IMR-90 (cell line): ENCODE data around the gene IFIT1. TPM values are rescaled to one million over a fixed set of nuclear protein-coding genes. Genes with fewer than 3 reads are reported as not detected.

Experiments used
- ATAC-seq: fragments of 200-7000 bp; cut with Tn5 transposase; 2 replicates; pipeline ENCODE4 v1.9.1; 2020; ENCODE audit warnings: low read depth, mild to moderate bottlenecking, moderate library complexity
- BruUV-seq: library from RNA; stranded (reverse); fragments of 400-500 nt; replicated peaks from 2 replicates; lab custom pipeline; 2021; lab: Mats Ljungman, UMichigan
- CTCF ChIA-PET: fragments of 300-600 bp; formaldehyde crosslinking; extraction: SDS; loops from one replicate; lab custom pipeline; 2021; ENCODE audit warnings: antibody characterized with exemption; lab: Yijun Ruan, JAX
- POLR2A ChIA-PET: fragments of 300-600 bp; sonication (Branson Sonifier 250); formaldehyde crosslinking; loops from one replicate; lab custom pipeline; 2022; ENCODE audit warnings: antibody characterized with exemption; ENCODE audit not compliant: unreplicated experiment; lab: Charles Lee
- DNase-seq: peaks from one replicate; pipeline ENCODE4 v3.0.0; 2013
- H2AFZ ChIP-seq: replicated peaks from 2 replicates; pipeline ENCODE3; 2013; ENCODE audit warnings: low read length, mild to moderate bottlenecking; ENCODE audit not compliant: poor library complexity
- H2AK5ac ChIP-seq: 2 replicates; pipeline ENCODE4 v1.6.1; 2013; ENCODE audit warnings: low read depth, low read length, inconsistent platforms
- H2AK9ac ChIP-seq: replicated peaks from 2 replicates; pipeline ENCODE3; 2013; ENCODE audit warnings: mild to moderate bottlenecking, low read depth, low read length, moderate library complexity; ENCODE audit not compliant: poor library complexity
- H2BK120ac ChIP-seq: 2 replicates; pipeline ENCODE4 v1.6.1; 2013; ENCODE audit warnings: low read depth, low read length, inconsistent platforms
- H2BK15ac ChIP-seq: 3 replicates; pipeline ENCODE4 v1.6.1; 2013; ENCODE audit warnings: low read depth, low read length, inconsistent platforms
- H2BK20ac ChIP-seq: 2 replicates; pipeline ENCODE4 v1.6.1; 2013; ENCODE audit warnings: low read depth, mild to moderate bottlenecking, inconsistent platforms, low read length, moderate library complexity
- H2BK5ac ChIP-seq: 2 replicates; pipeline ENCODE4 v1.6.1; 2013; ENCODE audit warnings: mild to moderate bottlenecking, low read depth, low read length, inconsistent platforms; ENCODE audit not compliant: poor library complexity, severe bottlenecking
- H3K14ac ChIP-seq: replicated peaks from 2 replicates; pipeline ENCODE4 v1.6.1; 2013; ENCODE audit warnings: low read depth, low read length, inconsistent platforms
- H3K18ac ChIP-seq: 2 replicates; pipeline ENCODE4 v1.6.1; 2013; ENCODE audit warnings: low read depth, low read length, control low read depth
- H3K23ac ChIP-seq: 2 replicates; pipeline ENCODE4 v1.6.1; 2013; ENCODE audit warnings: low read depth, low read length, inconsistent platforms
- H3K27ac ChIP-seq: 2 replicates; pipeline ENCODE4 v1.5.1; 2013; ENCODE audit warnings: mild to moderate bottlenecking, control low read depth, low read length; ENCODE audit not compliant: insufficient read depth
- H3K27me3 ChIP-seq: 2 replicates; pipeline ENCODE4 v1.6.1; 2013; ENCODE audit warnings: low read length; ENCODE audit not compliant: control insufficient read depth, insufficient read depth
- H3K36me3 ChIP-seq: 2 replicates; pipeline ENCODE4 v1.6.1; 2013; ENCODE audit warnings: low read length, mixed read lengths; ENCODE audit not compliant: control insufficient read depth, insufficient read depth
- H3K4ac ChIP-seq: 2 replicates; pipeline ENCODE4 v1.6.1; 2013; ENCODE audit warnings: low read depth, low read length, inconsistent platforms
- H3K4me1 ChIP-seq: 2 replicates; pipeline ENCODE4 v1.6.1; 2013; ENCODE audit warnings: low read length, mixed read lengths; ENCODE audit not compliant: control insufficient read depth, insufficient read depth
- H3K4me2 ChIP-seq: 2 replicates; pipeline ENCODE4 v1.6.1; 2013; ENCODE audit warnings: low read depth, mild to moderate bottlenecking, control low read depth, low read length, moderate library complexity
- H3K4me3 ChIP-seq: 2 replicates; pipeline ENCODE4 v1.5.1; 2013; ENCODE audit warnings: low read depth, mild to moderate bottlenecking, control low read depth, low read length, moderate library complexity; ENCODE audit not compliant: insufficient read depth
- H3K56ac ChIP-seq: 2 replicates; pipeline ENCODE4 v1.6.1; 2013; ENCODE audit warnings: low read length, inconsistent platforms; ENCODE audit not compliant: insufficient read depth; ENCODE audit errors: extremely low read depth
- H3K79me1 ChIP-seq, 2 experiments: 2 replicates each; pipeline ENCODE4 v1.6.1; 2013; ENCODE audit warnings: low read length in 2 of 2, inconsistent platforms in 1 of 2, low read depth in 1 of 2
- H3K9ac ChIP-seq: 2 replicates; pipeline ENCODE4 v1.6.1; 2013; ENCODE audit warnings: low read depth, low read length, control low read depth
- H3K9me1 ChIP-seq: 2 replicates; pipeline ENCODE4 v1.6.1; 2013; ENCODE audit warnings: low read length, inconsistent platforms; ENCODE audit not compliant: insufficient read depth
- H3K9me3 ChIP-seq: 2 replicates; pipeline ENCODE4 v1.6.1; 2013; ENCODE audit warnings: low read length; ENCODE audit not compliant: control insufficient read depth, insufficient read depth
- H4K20me1 ChIP-seq: 2 replicates; pipeline ENCODE4 v1.6.1; 2013; ENCODE audit warnings: low read length, inconsistent platforms; ENCODE audit not compliant: insufficient read depth
- H4K5ac ChIP-seq: 2 replicates; pipeline ENCODE4 v1.6.1; 2013; ENCODE audit warnings: mild to moderate bottlenecking, low read depth, low read length, control low read depth
- H4K8ac ChIP-seq, 2 experiments: 2 replicates each; pipeline ENCODE4 v1.6.1; 2013; ENCODE audit warnings: low read depth in 2 of 2, low read length in 2 of 2, control low read depth in 1 of 2, inconsistent platforms in 1 of 2
- H4K91ac ChIP-seq: 2 replicates; pipeline ENCODE4 v1.6.1; 2013; ENCODE audit warnings: low read depth, low read length, inconsistent platforms; ENCODE audit not compliant: insufficient read depth
- BHLHE40 ChIP-seq: fragments of 150-350 bp; IDR thresholded peaks from 2 replicates; pipeline ENCODE4 v1.6.1; 2016; ENCODE audit warnings: mild to moderate bottlenecking, low read depth, low read length
- CEBPB ChIP-seq: IDR thresholded peaks from 2 replicates; pipeline ENCODE4 v1.6.1; 2012; ENCODE audit warnings: low read depth, low read length, improper control_type of control experiment
- CHD1 ChIP-seq: IDR thresholded peaks from 2 replicates; pipeline ENCODE4 v1.6.1; 2012; ENCODE audit warnings: low read depth, low read length, improper control_type of control experiment
- CTCF ChIP-seq: conservative IDR thresholded peaks from 2 replicates; pipeline ENCODE4 v1.5.1; 2012; ENCODE audit warnings: mild to moderate bottlenecking, low read depth, low read length, improper control_type of control experiment
- ELK1 ChIP-seq: fragments of 150-350 bp; IDR thresholded peaks from 2 replicates; pipeline ENCODE4 v1.6.1; 2016; ENCODE audit warnings: low read depth, mild to moderate bottlenecking, low read length, moderate library complexity, borderline replicate concordance
- FOS ChIP-seq: fragments of 150-350 bp; IDR thresholded peaks from 2 replicates; pipeline ENCODE4 v1.6.1; 2016; ENCODE audit warnings: low read depth, low read length
- MAFK ChIP-seq: IDR thresholded peaks from 2 replicates; pipeline ENCODE4 v1.6.1; 2012; ENCODE audit warnings: low read depth, low read length, improper control_type of control experiment
- MAZ ChIP-seq: IDR thresholded peaks from 2 replicates; pipeline ENCODE4 v1.6.1; 2012; ENCODE audit warnings: low read depth, mild to moderate bottlenecking, low read length, improper control_type of control experiment, moderate library complexity, borderline replicate concordance
- MXI1 ChIP-seq: IDR thresholded peaks from 2 replicates; pipeline ENCODE4 v1.6.1; 2012; ENCODE audit warnings: low read depth, mild to moderate bottlenecking, low read length, moderate library complexity, borderline replicate concordance
- NFE2L2 ChIP-seq: fragments of 150-350 bp; IDR thresholded peaks from 2 replicates; pipeline ENCODE4 v1.6.1; 2016; ENCODE audit warnings: low read depth, mild to moderate bottlenecking, low read length
- POLR2A ChIP-seq: IDR thresholded peaks from 2 replicates; pipeline ENCODE4 v1.6.1; 2012; ENCODE audit warnings: mild to moderate bottlenecking, low read depth, low read length
- RAD21 ChIP-seq: IDR thresholded peaks from 2 replicates; pipeline ENCODE4 v1.6.1; 2012; ENCODE audit warnings: low read length, improper control_type of control experiment
- RCOR1 ChIP-seq: IDR thresholded peaks from 2 replicates; pipeline ENCODE4 v1.6.1; 2012; ENCODE audit warnings: mild to moderate bottlenecking, low read length, improper control_type of control experiment; ENCODE audit not compliant: insufficient replicate concordance
- RFX5 ChIP-seq: IDR thresholded peaks from 2 replicates; pipeline ENCODE4 v1.8.0; 2012; ENCODE audit warnings: low read depth, mild to moderate bottlenecking, low read length, moderate library complexity
- SMC3 ChIP-seq: fragments of 150-350 bp; IDR thresholded peaks from 2 replicates; pipeline ENCODE4 v1.6.1; 2016; ENCODE audit warnings: low read depth, mild to moderate bottlenecking, antibody characterized with exemption, low read length, moderate library complexity
- WGBS, 2 experiments: methylation state at CpG; one replicate each; pipeline versions ENCODE4 v1.1.5 to v1.1.7; 2013; ENCODE audit warnings: missing lambda C conversion rate in 2 of 2; ENCODE audit not compliant: insufficient read length in 1 of 2; ENCODE audit errors: extremely low coverage in 2 of 2; 5-methylcytosine and 5-hydroxymethylcytosine counted together
- dilution Hi-C: fragments of 300-500 bp; cut with HindIII; formaldehyde crosslinking; loops from one replicate; pipeline ENCODE4 v1.14.3; 2018; ENCODE audit warnings: low sequenced_read_pairs; ENCODE audit not compliant: unreplicated experiment
- in situ Hi-C: fragments of 300-500 bp; cut with MboI; formaldehyde crosslinking; loops from 3 replicates; pipeline ENCODE4 v1.14.3; 2019; ENCODE audit warnings: low sequenced_read_pairs, inconsistent platforms, mixed read lengths
- intact Hi-C: fragments of 100-400 bp; cut with micrococcal nuclease; formaldehyde crosslinking; loops from 2 replicates; pipeline ENCODE4 v1.10.0; 2022
- polyA plus RNA-seq, 3 experiments: library from polyadenylated mRNA; depleted of rRNA; stranded (reverse); fragments of >200 nt; gene quantifications; 2 replicates each; pipeline ENCODE4 v1.2.3, GENCODE V29; 2012; ENCODE audit warnings: low replicate concordance in 1 of 3
- total RNA-seq: library from RNA; depleted of rRNA; stranded (reverse); fragments of >200 nt; gene quantifications from 2 replicates; pipeline ENCODE4 v1.2.3, GENCODE V29; 2012
- TF ChIP-seq, protein P1 (sequence below): fragments of 150-350 bp; IDR thresholded peaks from 2 replicates; pipeline ENCODE4 v1.6.1; 2017; ENCODE audit warnings: mild to moderate bottlenecking, antibody characterized with exemption, low read length, low read depth

IFIT1 gene
- total and polyA plus RNA-seq, 2 of the 4 experiments (the other 2 are of a cell fraction) = 6.1 to 6.8 TPM

GRCh38 chr10:89389254-89389653 is 3.2 kb upstream of the IFIT1 start:
- ChIA-PET CTCF (interaction anchor here (0.6 kb wide), 2 partner anchors 25 to 1799 kb away, joined by 3 read pairs; partner anchors contain the start of gene IFIT5), POLR2A (no interaction called here)
- H4K8ac ChIP-seq = no peak overlapping the region
- H3K9me3 ChIP-seq = no peaks in the 10 kb centered on the region
- H3K9ac ChIP-seq = no peak overlapping the region
- no TSS peak for BruUV-seq
- dilution Hi-C loops (no loop called here), intact Hi-C loops (loop anchor here (2.0 kb wide), 1 partner anchor 172 kb away; no protein-coding TSS in a partner anchor), in situ Hi-C loops (loop anchor here (10.0 kb wide), 1 partner anchor 364 kb away; no protein-coding TSS in a partner anchor)
- H3K4me3 ChIP-seq = no peak overlapping the region
- peaks cover 3% of the 10 kb centered on the region; the same call in 1 of the 2 replicates for H4K20me1 ChIP-seq
- H4K91ac ChIP-seq = no peak overlapping the region
- no peak overlapping the region for H2AK5ac ChIP-seq
- no peak overlapping the region for H2BK20ac ChIP-seq
- peak; percentile 48 for DNase-seq
- no peak overlapping the region for H2AFZ ChIP-seq
- H3K4me1 ChIP-seq = no peaks in the 10 kb centered on the region; the same call in 1 of the 2 replicates
- H3K18ac ChIP-seq = no peak overlapping the region
- H3K79me1 ChIP-seq = peaks cover 0 to 3% of the 10 kb centered on the region in 2 experiments; a peak in 1 of 4 replicates
- H2BK5ac ChIP-seq = no peak overlapping the region
- H3K36me3 ChIP-seq = no peaks in the 10 kb centered on the region
- no CpG with 5 or more reads among the region's 1 CpG for WGBS, 2 experiments
- no peak overlapping the region for H3K4me2 ChIP-seq
- H3K4ac ChIP-seq = no peak overlapping the region
- H4K5ac ChIP-seq = no peak overlapping the region
- no peak for ATAC-seq
- no peak overlapping the region for H3K56ac ChIP-seq
- H3K27me3 ChIP-seq = no peaks in the 10 kb centered on the region; the same call in 1 of the 2 replicates
- H3K27ac ChIP-seq = no peak overlapping the region
- no peak overlapping the region for H2BK15ac ChIP-seq
- H3K23ac ChIP-seq = no peak overlapping the region
- no peak overlapping the region for H2AK9ac ChIP-seq
- H3K9me1 ChIP-seq = no peaks in the 10 kb centered on the region
- TF ChIP-seq RAD21 (peak; percentile 65), FOS (no peak), MAZ (no peak), SMC3 (0 out of 2 replicates have a peak, but pooled peaks have one; percentile 15), POLR2A (no peak), NFE2L2 (no peak), RFX5 (no peak), BHLHE40 (no peak), ELK1 (no peak), MXI1 (no peak), CTCF (peak; percentile 39), RCOR1 (no peak), CHD1 (no peak), CEBPB (no peak), MAFK (no peak)
- TF ChIP-seq, protein P1, sequence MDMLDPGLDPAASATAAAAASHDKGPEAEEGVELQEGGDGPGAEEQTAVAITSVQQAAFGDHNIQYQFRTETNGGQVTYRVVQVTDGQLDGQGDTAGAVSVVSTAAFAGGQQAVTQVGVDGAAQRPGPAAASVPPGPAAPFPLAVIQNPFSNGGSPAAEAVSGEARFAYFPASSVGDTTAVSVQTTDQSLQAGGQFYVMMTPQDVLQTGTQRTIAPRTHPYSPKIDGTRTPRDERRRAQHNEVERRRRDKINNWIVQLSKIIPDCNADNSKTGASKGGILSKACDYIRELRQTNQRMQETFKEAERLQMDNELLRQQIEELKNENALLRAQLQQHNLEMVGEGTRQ = no peak
- H2BK120ac ChIP-seq = no peak overlapping the region
- H3K14ac ChIP-seq = no peak overlapping the region
